Astrocyte (in vitro differentiated cells and primary cell): Measurements from ENCODE around the gene GTSE1. TPM values are rescaled to one million over a fixed set of nuclear protein-coding genes. Genes with fewer than 3 reads are reported as not detected.

ENCODE experiments used
- DNase-seq: peaks from one replicate; pipeline ENCODE4 v3.0.0-alpha.2; 2010; ENCODE audit warnings: low read depth
- FAIRE-seq: peaks from 2 replicates; lab custom pipeline; 2011; peaks lifted over from hg19 to GRCh38; lab: Jason Lieb, UNC
- H2AFZ ChIP-seq: 2 replicates; pipeline ENCODE4 v1.6.0; 2012; ENCODE audit warnings: low read depth, low read length, inconsistent platforms
- H3K27ac ChIP-seq: 2 replicates; pipeline ENCODE4 v1.5.1; 2011; ENCODE audit warnings: low read depth, low read length, inconsistent platforms
- H3K27me3 ChIP-seq: 2 replicates; pipeline ENCODE4 v1.6.0; 2011; ENCODE audit warnings: low read length, inconsistent platforms; ENCODE audit not compliant: insufficient read depth
- H3K36me3 ChIP-seq: 2 replicates; pipeline ENCODE4 v1.5.1; 2011; ENCODE audit warnings: low read length, inconsistent platforms; ENCODE audit not compliant: insufficient read depth
- H3K4me1 ChIP-seq: 2 replicates; pipeline ENCODE4 v1.5.1; 2011; ENCODE audit warnings: low read length, inconsistent platforms; ENCODE audit not compliant: insufficient read depth
- H3K4me2 ChIP-seq: 2 replicates; pipeline ENCODE4 v1.6.0; 2012; ENCODE audit warnings: low read length, inconsistent platforms
- H3K4me3 ChIP-seq: 2 replicates; pipeline ENCODE4 v1.5.1; 2011; ENCODE audit warnings: low read depth, mild to moderate bottlenecking, low read length, inconsistent platforms; ENCODE audit not compliant: insufficient read depth
- H3K79me2 ChIP-seq: 2 replicates; pipeline ENCODE4 v1.6.0; 2012; ENCODE audit warnings: mild to moderate bottlenecking, low read length, inconsistent platforms; ENCODE audit not compliant: insufficient read depth
- H3K9ac ChIP-seq: 2 replicates; pipeline ENCODE4 v1.6.0; 2012; ENCODE audit warnings: mild to moderate bottlenecking, low read length, inconsistent platforms
- H3K9me3 ChIP-seq: 2 replicates; pipeline ENCODE4 v1.5.1; 2012; ENCODE audit warnings: low read depth, mild to moderate bottlenecking, low read length, inconsistent platforms; ENCODE audit not compliant: insufficient read depth
- H4K20me1 ChIP-seq: 2 replicates; pipeline ENCODE4 v1.6.0; 2012; ENCODE audit warnings: low read length, inconsistent platforms; ENCODE audit not compliant: insufficient read depth
- H3K27ac Mint-ChIP-seq: one replicate; pipeline ENCODE4 v1.8.0; 2021; ENCODE audit warnings: mild to moderate bottlenecking, mixed read lengths; ENCODE audit not compliant: unreplicated experiment
- H3K27me3 Mint-ChIP-seq: one replicate; pipeline ENCODE4 v1.8.0; 2021; ENCODE audit warnings: low read depth, mixed read lengths; ENCODE audit not compliant: unreplicated experiment
- H3K36me3 Mint-ChIP-seq: one replicate; pipeline ENCODE4 v1.8.0; 2021; ENCODE audit warnings: low read depth, mixed read lengths; ENCODE audit not compliant: unreplicated experiment
- H3K4me1 Mint-ChIP-seq: one replicate; pipeline ENCODE4 v1.8.0; 2021; ENCODE audit warnings: low read depth, mixed read lengths; ENCODE audit not compliant: unreplicated experiment
- H3K4me3 Mint-ChIP-seq: one replicate; pipeline ENCODE4 v1.8.0; 2021; ENCODE audit warnings: mild to moderate bottlenecking, moderate library complexity, mixed read lengths; ENCODE audit not compliant: unreplicated experiment
- H3K9me3 Mint-ChIP-seq: one replicate; pipeline ENCODE4 v1.8.0; 2021; ENCODE audit warnings: mild to moderate bottlenecking, mixed read lengths; ENCODE audit not compliant: unreplicated experiment
- CTCF ChIP-seq: IDR thresholded peaks from 2 replicates; pipeline ENCODE4 v1.5.1; 2011; ENCODE audit warnings: low read depth, mild to moderate bottlenecking, inconsistent platforms, low read length, moderate library complexity; ENCODE audit not compliant: insufficient read depth
- EZH2 ChIP-seq: IDR thresholded peaks from 2 replicates; pipeline ENCODE4 v1.6.1; 2012; ENCODE audit warnings: mild to moderate bottlenecking, low read length, inconsistent platforms; ENCODE audit not compliant: insufficient read depth
- total RNA-seq: library from RNA; stranded (reverse); gene quantifications from 2 replicates; pipeline ENCODE4 v1.2.1, GENCODE V29; 2021

Gene GTSE1
- total RNA-seq, 1 donor from 2014 or later = 4.1 TPM

GRCh38 chr22:46365166-46365624 is 68.5 kb downstream of the GTSE1 start:
- Histone ChIP-seq H3K27ac (no peak overlapping the region), H2AFZ (no peak overlapping the region), H3K36me3 (no peaks in the 10 kb centered on the region), H3K4me1 (no peaks in the 10 kb centered on the region), H3K27me3 (no peaks in the 10 kb centered on the region), H3K4me3 (no peak overlapping the region), H4K20me1 (peaks cover 5% of the 10 kb centered on the region), H3K9me3 (no peaks in the 10 kb centered on the region), H3K9ac (no peak overlapping the region), H3K79me2 (no peaks in the 10 kb centered on the region), H3K4me2 (no peak overlapping the region)
- Mint-ChIP-seq H3K36me3 (peaks cover 19% of the 10 kb centered on the region), H3K27me3 (peaks cover 5% of the 10 kb centered on the region), H3K4me3 (no peak overlapping the region), H3K4me1 (peaks cover 7% of the 10 kb centered on the region), H3K9me3 (no peaks in the 10 kb centered on the region), H3K27ac (no peak overlapping the region)
- no peak for FAIRE-seq
- no peak for TF ChIP-seq EZH2
- no peak for DNase-seq

GRCh38 chr22:46366327-46366731 is 69.7 kb downstream of the GTSE1 start:
- H3K4me1 ChIP-seq = no peaks in the 10 kb centered on the region
- H3K9me3 Mint-ChIP-seq = no peaks in the 10 kb centered on the region
- H3K9ac ChIP-seq = no peak overlapping the region
- H3K27me3 Mint-ChIP-seq = peaks cover 10% of the 10 kb centered on the region
- no peaks in the 10 kb centered on the region for H3K36me3 ChIP-seq
- H2AFZ ChIP-seq = no peak overlapping the region
- no peak for DNase-seq
- peaks cover 16% of the 10 kb centered on the region for H3K36me3 Mint-ChIP-seq
- H4K20me1 ChIP-seq = peaks cover 5% of the 10 kb centered on the region
- FAIRE-seq = no peak
- no peak overlapping the region for H3K4me3 ChIP-seq
- H3K4me3 Mint-ChIP-seq = no peak overlapping the region
- H3K27me3 ChIP-seq = no peaks in the 10 kb centered on the region
- no peaks in the 10 kb centered on the region for H3K4me1 Mint-ChIP-seq
- no peaks in the 10 kb centered on the region for H3K9me3 ChIP-seq
- H3K27ac ChIP-seq = no peak overlapping the region
- H3K4me2 ChIP-seq = no peak overlapping the region
- H3K79me2 ChIP-seq = no peaks in the 10 kb centered on the region
- TF ChIP-seq CTCF (no peak), EZH2 (no peak)
- no peak overlapping the region for H3K27ac Mint-ChIP-seq

GRCh38 chr22:46366801-46367706 is 70.4 kb downstream of the GTSE1 start:
- Mint-ChIP-seq H3K27ac (no peak overlapping the region), H3K9me3 (no peaks in the 10 kb centered on the region)
- no peak overlapping the region for H2AFZ ChIP-seq

More at GRCh38 chr22:46366801-46367706, 70.4 kb downstream of the GTSE1 start:
- H3K36me3 Mint-ChIP-seq = peaks cover 11% of the 10 kb centered on the region
- Histone ChIP-seq H3K9ac (no peak overlapping the region), H3K4me3 (no peak overlapping the region), H3K27me3 (no peaks in the 10 kb centered on the region), H3K9me3 (no peaks in the 10 kb centered on the region), H3K4me2 (no peak overlapping the region), H3K27ac (no peak overlapping the region), H3K4me1 (no peaks in the 10 kb centered on the region), H3K79me2 (no peaks in the 10 kb centered on the region), H3K36me3 (no peaks in the 10 kb centered on the region), H4K20me1 (peaks cover 2% of the 10 kb centered on the region)
- H3K4me1 Mint-ChIP-seq = no peaks in the 10 kb centered on the region
- no peak overlapping the region for H3K4me3 Mint-ChIP-seq
- TF ChIP-seq CTCF = no peak
- TF ChIP-seq EZH2 = no peak
- H3K27me3 Mint-ChIP-seq = peaks cover 10% of the 10 kb centered on the region
- FAIRE-seq = no peak
- no peak for DNase-seq
